ENCODE measurements around the gene CCL23.
"Not testable (repeated sequence)": the region's sequence is repeated elsewhere in the genome, so short reads cannot be mapped to it uniquely, and the experiment has no call there.

Gene CCL23

GRCh38 chr17:36004594-36005108, 13.1 kb downstream of the CCL23 start:
- no peak overlapping the region for H3K9ac ChIP-seq (ENCODE audit: insufficient read length, low read depth)

GRCh38 chr17:36002631-36003030, 15.1 kb downstream of the CCL23 start:
- Histone ChIP-seq H3K9me3 (ENCODE audit: insufficient read depth, low read length) (0 out of 2 replicates have a peak, but pooled peaks cover 3% of the 10 kb centered on the region), H3K36me3 (ENCODE audit: insufficient read depth, insufficient read length, low read length) (no peaks in the 10 kb centered on the region), H3K27me3 (ENCODE audit: insufficient read depth, insufficient read length) (no peaks in the 10 kb centered on the region), H3K4me3 (ENCODE audit: insufficient read length, low read depth) (no peak overlapping the region), H3K4me1 (ENCODE audit: insufficient read depth, insufficient read length) (no peaks in the 10 kb centered on the region), H3K9ac (ENCODE audit: insufficient read length, low read depth) (no peak overlapping the region)
- TF ChIP-seq YY1 (IDR thresholded peaks at IDR 0.05; ENCODE audit: insufficient read depth, insufficient read length), result no peak
- TF ChIP-seq ZNF274 (IDR thresholded peaks at IDR 0.05; ENCODE audit: low read depth, low read length), result no peak
- DNase-seq (ENCODE audit: low read depth, low spot score), result no peak

More at GRCh38 chr17:36004594-36005108, 13.1 kb downstream of the CCL23 start:
- Histone ChIP-seq H3K4me1 (ENCODE audit: insufficient read depth, insufficient read length) (no peaks in the 10 kb centered on the region), H3K9me3 (ENCODE audit: insufficient read depth, low read length) (peaks cover 15% of the 10 kb centered on the region; the same call in 1 of the 2 replicates), H3K27me3 (ENCODE audit: insufficient read depth, insufficient read length) (no peaks in the 10 kb centered on the region), H3K36me3 (ENCODE audit: insufficient read depth, insufficient read length, low read length) (no peaks in the 10 kb centered on the region), H3K4me3 (ENCODE audit: insufficient read length, low read depth) (no peak overlapping the region)
- TF ChIP-seq YY1 (IDR thresholded peaks at IDR 0.05; ENCODE audit: insufficient read depth, insufficient read length) (no peak), SUZ12 (IDR thresholded peaks at IDR 0.05; ENCODE audit: extremely low read depth, insufficient read depth, insufficient read length) (no peak), ZNF274 (IDR thresholded peaks at IDR 0.05; ENCODE audit: low read depth, low read length) (no peak)
- DNase-seq (ENCODE audit: low read depth, low spot score), result no peak

- Histone ChIP-seq H3K9ac (ENCODE audit: insufficient read length, low read depth) (no peak overlapping the region), H3K4me3 (ENCODE audit: insufficient read length, low read depth) (no peak overlapping the region), H3K9me3 (ENCODE audit: insufficient read depth, low read length) (no peaks in the 10 kb centered on the region), H3K4me1 (ENCODE audit: insufficient read depth, insufficient read length) (no peaks in the 10 kb centered on the region), H3K36me3 (ENCODE audit: insufficient read depth, insufficient read length, low read length) (no peaks in the 10 kb centered on the region), H3K27me3 (ENCODE audit: insufficient read depth, insufficient read length) (no peaks in the 10 kb centered on the region)
- TF ChIP-seq SUZ12 (IDR thresholded peaks at IDR 0.05; ENCODE audit: extremely low read depth, insufficient read depth, insufficient read length) (no peak), YY1 (IDR thresholded peaks at IDR 0.05; ENCODE audit: insufficient read depth, insufficient read length) (no peak), ZNF274 (IDR thresholded peaks at IDR 0.05; ENCODE audit: low read depth, low read length) (no peak)
- no peak for DNase-seq (ENCODE audit: low read depth, low spot score)
These were observed 15.7 kb downstream of the CCL23 start for GRCh38 chr17:36001862-36002603.

- Histone ChIP-seq H3K27me3 (ENCODE audit: insufficient read depth, insufficient read length) (no peaks in the 10 kb centered on the region), H3K9me3 (ENCODE audit: insufficient read depth, low read length) (no peaks in the 10 kb centered on the region), H3K9ac (ENCODE audit: insufficient read length, low read depth) (no peak within 1 kb of the TSS), H3K4me3 (ENCODE audit: insufficient read length, low read depth) (no peak within 1 kb of the TSS), H3K36me3 (ENCODE audit: insufficient read depth, insufficient read length, low read length) (no peaks in the 10 kb centered on the region), H3K4me1 (ENCODE audit: insufficient read depth, insufficient read length) (no peaks in the 10 kb centered on the region)
- DNase-seq (ENCODE audit: low read depth, low spot score), result no peak
- TF ChIP-seq ZNF274 (IDR thresholded peaks at IDR 0.05; ENCODE audit: low read depth, low read length), result no peak
- TF ChIP-seq YY1 (IDR thresholded peaks at IDR 0.05; ENCODE audit: insufficient read depth, insufficient read length), result no peak
- TF ChIP-seq SUZ12 (IDR thresholded peaks at IDR 0.05; ENCODE audit: extremely low read depth, insufficient read depth, insufficient read length), result no peak
These were observed 16.5 kb downstream of the CCL23 start, which contains the start of gene CCL15 for GRCh38 chr17:36001110-36001771. Gene CCL15, minus strand, starts transcription at chr17:36001553. Its CDS starts 61 bp downstream, at chr17:36001492.

- no peaks in the 10 kb centered on the region for H3K27me3 ChIP-seq (ENCODE audit: insufficient read depth, insufficient read length)
- no peak for DNase-seq (ENCODE audit: low read depth, low spot score)
- no peaks in the 10 kb centered on the region for H3K9me3 ChIP-seq (ENCODE audit: insufficient read depth, low read length)
- no peaks in the 10 kb centered on the region for H3K4me1 ChIP-seq (ENCODE audit: insufficient read depth, insufficient read length)
- no peak for TF ChIP-seq YY1 (IDR thresholded peaks at IDR 0.05; ENCODE audit: insufficient read depth, insufficient read length)
- no peak for TF ChIP-seq ZNF274 (IDR thresholded peaks at IDR 0.05; ENCODE audit: low read depth, low read length)
- no peak for TF ChIP-seq SUZ12 (IDR thresholded peaks at IDR 0.05; ENCODE audit: extremely low read depth, insufficient read depth, insufficient read length)
- H3K36me3 ChIP-seq (ENCODE audit: insufficient read depth, insufficient read length, low read length), result no peaks in the 10 kb centered on the region
- H3K9ac ChIP-seq (ENCODE audit: insufficient read length, low read depth), result no peak overlapping the region
- H3K4me3 ChIP-seq (ENCODE audit: insufficient read length, low read depth), result no peak overlapping the region
These were observed 17.1 kb downstream of the CCL23 start for GRCh38 chr17:36000732-36001109.

- Histone ChIP-seq H3K4me3 (ENCODE audit: insufficient read length, low read depth) (no peak overlapping the region), H3K9ac (ENCODE audit: insufficient read length, low read depth) (no peak overlapping the region), H3K36me3 (ENCODE audit: insufficient read depth, insufficient read length, low read length) (no peaks in the 10 kb centered on the region), H3K27me3 (ENCODE audit: insufficient read depth, insufficient read length) (no peaks in the 10 kb centered on the region), H3K4me1 (ENCODE audit: insufficient read depth, insufficient read length) (no peaks in the 10 kb centered on the region), H3K9me3 (ENCODE audit: insufficient read depth, low read length) (no peaks in the 10 kb centered on the region)
- DNase-seq (ENCODE audit: low read depth, low spot score), result no peak
- TF ChIP-seq YY1 (IDR thresholded peaks at IDR 0.05; ENCODE audit: insufficient read depth, insufficient read length), result no peak
These were observed 19.0 kb downstream of the CCL23 start for GRCh38 chr17:35998756-35999155.

- no peak for DNase-seq (ENCODE audit: low read depth, low spot score)
- no peak overlapping the region for H3K4me3 ChIP-seq (ENCODE audit: insufficient read length, low read depth)
- no peaks in the 10 kb centered on the region for H3K27me3 ChIP-seq (ENCODE audit: insufficient read depth, insufficient read length)
- H3K36me3 ChIP-seq (ENCODE audit: insufficient read depth, insufficient read length, low read length), result no peaks in the 10 kb centered on the region
- no peaks in the 10 kb centered on the region for H3K4me1 ChIP-seq (ENCODE audit: insufficient read depth, insufficient read length)
- no peak for TF ChIP-seq SUZ12 (IDR thresholded peaks at IDR 0.05; ENCODE audit: extremely low read depth, insufficient read depth, insufficient read length)
- no peak for TF ChIP-seq ZNF274 (IDR thresholded peaks at IDR 0.05; ENCODE audit: low read depth, low read length)
- TF ChIP-seq YY1 (IDR thresholded peaks at IDR 0.05; ENCODE audit: insufficient read depth, insufficient read length), result no peak
- no peak overlapping the region for H3K9ac ChIP-seq (ENCODE audit: insufficient read length, low read depth)
- H3K9me3 ChIP-seq (ENCODE audit: insufficient read depth, low read length), result no peaks in the 10 kb centered on the region
These were observed 19.7 kb downstream of the CCL23 start for GRCh38 chr17:35998018-35998545.

GRCh38 chr17:35995346-35995745, 22.4 kb downstream of the CCL23 start:
- DNase-seq (ENCODE audit: low read depth, low spot score); H3K27me3 ChIP-seq (ENCODE audit: insufficient read depth, insufficient read length); H3K4me1 ChIP-seq (ENCODE audit: insufficient read depth, insufficient read length); H3K9me3 ChIP-seq (ENCODE audit: insufficient read depth, low read length); H3K4me3 ChIP-seq (ENCODE audit: insufficient read length, low read depth); H3K36me3 ChIP-seq (ENCODE audit: insufficient read depth, insufficient read length, low read length); H3K9ac ChIP-seq (ENCODE audit: insufficient read length, low read depth): not testable (repeated sequence)

Data from NT2/D1 (cell line).